ENCODE measurements around the gene KLHDC8B. TPM values are rescaled to one million over a fixed set of nuclear protein-coding genes. Genes with fewer than 3 reads are reported as not detected.

Gene KLHDC8B
- total and polyA plus RNA-seq, 4 donors: 19.4 to 32.5 (median 30.8) TPM

DNA sequence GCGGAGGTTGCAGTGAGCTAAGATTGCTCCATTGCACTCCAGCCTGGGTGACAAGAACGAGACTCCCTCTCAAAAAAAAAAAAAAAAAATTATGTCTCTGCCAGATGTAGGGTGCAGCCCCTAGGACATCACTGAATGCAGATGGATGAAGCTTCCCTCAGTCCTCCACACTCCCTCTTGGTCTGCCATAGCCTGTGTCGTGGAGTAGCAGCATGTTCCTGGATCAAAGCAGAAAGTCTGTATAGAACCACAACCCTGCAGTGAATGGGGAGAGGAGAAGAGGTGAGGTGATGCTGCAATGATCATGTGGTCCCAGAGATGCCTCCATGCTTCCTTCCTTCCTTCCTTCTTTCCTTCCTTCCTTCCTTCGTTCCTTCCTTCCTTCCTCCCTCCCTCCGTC lies 23.2 kb upstream of the KLHDC8B start:
- WGBS, 2 donors: 52 to 64% methylated on average over 5 of the region's 5 CpGs
- Histone ChIP-seq H3K27me3 (ENCODE audit: control insufficient read depth in 3 of 3, insufficient read depth in 3 of 3, low read length in 2 of 3) (no peaks in the 10 kb centered on the region), H3K36me3 (ENCODE audit: control insufficient read depth in 4 of 4, insufficient read depth in 4 of 4, low read length in 4 of 4) (no peaks in the 10 kb centered on the region), H3K4me3 (no peak overlapping the region), H3K9ac (ENCODE audit: insufficient read depth in 1 of 2, low read length in 2 of 2) (no peak overlapping the region), H3K4me1 (ENCODE audit: control insufficient read depth in 5 of 5, insufficient read depth in 5 of 5, low read length in 5 of 5) (no peaks in the 10 kb centered on the region), H3K27ac (ENCODE audit: low read depth in 1 of 2, low read length in 1 of 2) (no peak overlapping the region), H3K9me3 (ENCODE audit: control insufficient read depth in 4 of 4, insufficient read depth in 3 of 4, low read length in 3 of 4) (no peaks in the 10 kb centered on the region)
- DNase-seq: no peak
- TF ChIP-seq, protein P1, sequence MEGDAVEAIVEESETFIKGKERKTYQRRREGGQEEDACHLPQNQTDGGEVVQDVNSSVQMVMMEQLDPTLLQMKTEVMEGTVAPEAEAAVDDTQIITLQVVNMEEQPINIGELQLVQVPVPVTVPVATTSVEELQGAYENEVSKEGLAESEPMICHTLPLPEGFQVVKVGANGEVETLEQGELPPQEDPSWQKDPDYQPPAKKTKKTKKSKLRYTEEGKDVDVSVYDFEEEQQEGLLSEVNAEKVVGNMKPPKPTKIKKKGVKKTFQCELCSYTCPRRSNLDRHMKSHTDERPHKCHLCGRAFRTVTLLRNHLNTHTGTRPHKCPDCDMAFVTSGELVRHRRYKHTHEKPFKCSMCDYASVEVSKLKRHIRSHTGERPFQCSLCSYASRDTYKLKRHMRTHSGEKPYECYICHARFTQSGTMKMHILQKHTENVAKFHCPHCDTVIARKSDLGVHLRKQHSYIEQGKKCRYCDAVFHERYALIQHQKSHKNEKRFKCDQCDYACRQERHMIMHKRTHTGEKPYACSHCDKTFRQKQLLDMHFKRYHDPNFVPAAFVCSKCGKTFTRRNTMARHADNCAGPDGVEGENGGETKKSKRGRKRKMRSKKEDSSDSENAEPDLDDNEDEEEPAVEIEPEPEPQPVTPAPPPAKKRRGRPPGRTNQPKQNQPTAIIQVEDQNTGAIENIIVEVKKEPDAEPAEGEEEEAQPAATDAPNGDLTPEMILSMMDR (IDR thresholded peaks at IDR 0.05; ENCODE audit: control extremely low read depth, extremely low read depth): no peak
- no peak for ATAC-seq (ENCODE audit: insufficient read depth, low FRiP score)

DNA sequence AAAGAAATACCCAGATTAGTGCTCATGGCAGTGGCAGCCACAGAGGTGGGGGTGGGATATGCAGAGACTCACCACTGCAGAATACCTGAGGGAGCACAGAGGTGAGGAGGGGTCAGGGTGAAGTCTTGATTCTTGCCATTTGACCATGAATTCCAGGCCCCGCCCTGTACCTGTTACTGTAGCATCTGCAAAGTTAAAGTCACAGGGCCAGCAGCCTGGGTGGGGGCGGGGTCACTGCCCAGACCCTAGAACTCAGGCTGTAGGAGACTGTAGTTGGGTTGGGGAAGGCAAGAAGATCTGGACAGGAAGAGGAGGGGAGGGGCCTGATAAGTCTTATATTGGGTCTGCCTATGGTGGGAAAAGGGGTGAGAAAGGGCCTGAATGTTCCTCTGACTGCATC lies 19.8 kb upstream of the KLHDC8B start:
- no peaks in the 10 kb centered on the region for H3K4me1 ChIP-seq (ENCODE audit: control insufficient read depth in 5 of 5, insufficient read depth in 5 of 5, low read length in 5 of 5)
- H3K27ac ChIP-seq (ENCODE audit: low read depth in 1 of 2, low read length in 1 of 2): no peak overlapping the region
- no peak overlapping the region for H3K9ac ChIP-seq (ENCODE audit: insufficient read depth in 1 of 2, low read length in 2 of 2)
- H3K9me3 ChIP-seq (ENCODE audit: control insufficient read depth in 4 of 4, insufficient read depth in 3 of 4, low read length in 3 of 4): no peaks in the 10 kb centered on the region
- TF ChIP-seq, protein P1 (IDR thresholded peaks at IDR 0.05; ENCODE audit: control extremely low read depth, extremely low read depth): no peak
- ATAC-seq (ENCODE audit: insufficient read depth, low FRiP score) (no peak), DNase-seq (no peak)
- no peak overlapping the region for H3K4me3 ChIP-seq
- no peaks in the 10 kb centered on the region for H3K27me3 ChIP-seq (ENCODE audit: control insufficient read depth in 3 of 3, insufficient read depth in 3 of 3, low read length in 2 of 3)
- 90 to 92% methylated on average over 2 of the region's 2 CpGs for WGBS, 2 donors
- no peaks in the 10 kb centered on the region for H3K36me3 ChIP-seq (ENCODE audit: control insufficient read depth in 4 of 4, insufficient read depth in 4 of 4, low read length in 4 of 4)

DNA sequence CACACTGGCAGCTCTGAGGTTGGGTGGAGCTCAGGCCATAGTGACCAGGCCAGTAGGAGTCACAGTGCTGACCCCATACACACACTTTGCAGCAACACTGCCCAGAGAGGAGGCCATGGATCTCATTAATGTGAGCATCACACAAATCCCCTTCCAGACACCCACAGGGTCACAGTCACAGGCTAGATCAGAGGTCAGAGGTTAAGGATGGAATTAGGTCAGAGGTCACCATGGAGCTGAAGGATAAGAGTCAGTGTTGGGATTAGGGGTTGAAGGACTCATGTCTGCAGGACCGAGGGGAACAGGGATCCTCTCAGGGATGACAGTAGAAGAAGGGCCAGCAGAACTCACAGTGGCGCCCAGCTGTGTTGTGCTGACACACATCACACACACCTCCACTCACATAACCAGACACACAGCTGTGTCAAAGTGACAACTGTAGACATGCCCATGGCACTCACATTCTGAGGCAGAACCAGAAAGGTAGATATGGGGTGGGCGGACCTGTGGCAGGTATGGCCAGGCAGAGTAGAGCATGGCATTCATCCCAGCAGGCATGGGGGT lies 18.0 kb upstream of the KLHDC8B start:
- no peaks in the 10 kb centered on the region for H3K27me3 ChIP-seq (ENCODE audit: control insufficient read depth in 3 of 3, insufficient read depth in 3 of 3, low read length in 2 of 3)
- H3K9me3 ChIP-seq (ENCODE audit: control insufficient read depth in 4 of 4, insufficient read depth in 3 of 4, low read length in 3 of 4): no peaks in the 10 kb centered on the region
- DNase-seq (no peak), ATAC-seq (ENCODE audit: insufficient read depth, low FRiP score) (no peak)
- H3K4me3 ChIP-seq: no peak overlapping the region
- no peak overlapping the region for H3K27ac ChIP-seq (ENCODE audit: low read depth in 1 of 2, low read length in 1 of 2)
- TF ChIP-seq, protein P1 (IDR thresholded peaks at IDR 0.05; ENCODE audit: control extremely low read depth, extremely low read depth): no peak
- H3K4me1 ChIP-seq (ENCODE audit: control insufficient read depth in 5 of 5, insufficient read depth in 5 of 5, low read length in 5 of 5): no peaks in the 10 kb centered on the region
- 89 to 94% methylated on average over 3 of the region's 3 CpGs for WGBS, 2 donors
- H3K36me3 ChIP-seq (ENCODE audit: control insufficient read depth in 4 of 4, insufficient read depth in 4 of 4, low read length in 4 of 4): no peaks in the 10 kb centered on the region
- no peak overlapping the region for H3K9ac ChIP-seq (ENCODE audit: insufficient read depth in 1 of 2, low read length in 2 of 2)

DNA sequence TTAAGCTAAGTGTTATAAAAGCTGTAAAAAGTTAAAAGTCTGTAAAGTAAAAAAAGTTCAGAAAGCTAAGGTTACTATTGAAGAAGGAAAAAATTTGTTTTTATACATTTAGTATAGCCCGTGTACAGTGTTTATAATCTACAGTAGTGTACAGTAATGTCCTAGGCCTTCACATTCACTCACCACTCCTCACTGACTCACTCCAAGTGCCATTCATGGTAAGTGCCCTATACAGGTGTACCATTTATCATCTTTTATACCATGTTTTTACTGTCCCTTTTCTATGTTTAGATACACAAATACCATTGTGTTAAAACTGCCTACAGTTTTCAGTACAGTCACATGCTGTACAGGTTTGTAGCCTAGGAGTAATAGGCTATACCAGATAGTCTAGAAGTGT lies 14.1 kb upstream of the KLHDC8B start:
- WGBS, 2 donors: 73 to 77% methylated on average over 1 of the region's 1 CpG
- H3K4me3 ChIP-seq: no peak overlapping the region

More for the DNA sequence above, 14.1 kb upstream of the KLHDC8B start:
- H3K9me3 ChIP-seq (ENCODE audit: control insufficient read depth in 4 of 4, insufficient read depth in 3 of 4, low read length in 3 of 4): no peaks in the 10 kb centered on the region
- peaks cover 0 to 1% (median 0%) of the 10 kb centered on the region in 5 donors for H3K4me1 ChIP-seq (ENCODE audit: control insufficient read depth in 5 of 5, insufficient read depth in 5 of 5, low read length in 5 of 5)
- H3K9ac ChIP-seq (ENCODE audit: insufficient read depth in 1 of 2, low read length in 2 of 2): no peak overlapping the region
- ATAC-seq (ENCODE audit: insufficient read depth, low FRiP score) (no peak), DNase-seq (no peak)
- TF ChIP-seq, protein P1 (IDR thresholded peaks at IDR 0.05; ENCODE audit: control extremely low read depth, extremely low read depth): no peak
- peaks cover 0 to 8% (median 0%) of the 10 kb centered on the region in 4 donors for H3K36me3 ChIP-seq (ENCODE audit: control insufficient read depth in 4 of 4, insufficient read depth in 4 of 4, low read length in 4 of 4)
- H3K27ac ChIP-seq (ENCODE audit: low read depth in 1 of 2, low read length in 1 of 2): no peak overlapping the region
- H3K27me3 ChIP-seq (ENCODE audit: control insufficient read depth in 3 of 3, insufficient read depth in 3 of 3, low read length in 2 of 3): no peaks in the 10 kb centered on the region
